RWPE1 (cell line): Measurements from ENCODE around the gene SBF1.

Source experiments
- CTCF ChIA-PET: fragments of 350-600 bp; sonication (Branson Sonifier 250); formaldehyde crosslinking; extraction: SDS; loops from one replicate; lab custom pipeline; 2021; lab: Yijun Ruan, JAX
- POLR2A ChIA-PET: fragments of 400-600 bp; formaldehyde crosslinking; extraction: SDS; loops from one replicate; lab custom pipeline; 2020; ENCODE audit warnings: antibody characterized with exemption; ENCODE audit not compliant: low non-redundant PET; lab: Yijun Ruan, JAX
- DNase-seq: peaks from one replicate; pipeline ENCODE4 v3.0.0; 2012; ENCODE audit warnings: low spot score
- H3K27ac ChIP-seq: fragments of 450-650 bp; 2 replicates; pipeline ENCODE4 v1.5.1; 2017
- TF ChIP-seq, protein P1 (sequence below): fragments of 450-650 bp; conservative IDR thresholded peaks from 2 replicates; pipeline ENCODE4 v1.5.1; 2017; ENCODE audit warnings: low read depth, mild to moderate bottlenecking

The SBF1 gene

DNA sequence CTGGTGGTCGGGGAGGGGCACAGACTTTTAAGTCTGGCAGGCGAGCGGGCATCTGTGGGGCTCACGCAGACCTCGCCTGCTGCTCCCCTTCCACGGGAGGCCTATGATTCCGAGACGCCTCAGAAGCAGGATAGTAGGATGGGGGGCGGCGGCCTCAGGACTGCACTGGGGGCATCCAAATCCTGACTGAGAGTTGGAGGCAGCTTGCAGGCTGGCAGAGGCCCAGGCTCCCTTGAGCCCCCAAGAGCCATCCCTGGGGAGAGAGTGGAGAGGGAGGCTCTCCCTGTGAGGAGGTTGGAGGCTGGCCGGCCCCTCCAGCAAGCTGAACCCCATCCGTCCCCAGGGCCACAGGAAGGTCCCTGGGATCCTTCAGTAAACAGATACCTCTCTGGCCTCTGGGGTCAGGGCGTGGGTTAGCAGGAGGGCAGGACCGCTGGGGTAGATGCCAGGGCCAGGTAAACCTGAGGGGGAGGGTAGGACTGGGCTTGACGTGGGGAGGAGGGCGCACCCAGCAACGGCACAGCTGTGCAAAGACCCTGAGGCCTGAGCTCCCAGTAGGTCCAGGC is 33.3 kb downstream of the SBF1 start:
- DNase-seq: no peak
- TF ChIP-seq, protein P1, sequence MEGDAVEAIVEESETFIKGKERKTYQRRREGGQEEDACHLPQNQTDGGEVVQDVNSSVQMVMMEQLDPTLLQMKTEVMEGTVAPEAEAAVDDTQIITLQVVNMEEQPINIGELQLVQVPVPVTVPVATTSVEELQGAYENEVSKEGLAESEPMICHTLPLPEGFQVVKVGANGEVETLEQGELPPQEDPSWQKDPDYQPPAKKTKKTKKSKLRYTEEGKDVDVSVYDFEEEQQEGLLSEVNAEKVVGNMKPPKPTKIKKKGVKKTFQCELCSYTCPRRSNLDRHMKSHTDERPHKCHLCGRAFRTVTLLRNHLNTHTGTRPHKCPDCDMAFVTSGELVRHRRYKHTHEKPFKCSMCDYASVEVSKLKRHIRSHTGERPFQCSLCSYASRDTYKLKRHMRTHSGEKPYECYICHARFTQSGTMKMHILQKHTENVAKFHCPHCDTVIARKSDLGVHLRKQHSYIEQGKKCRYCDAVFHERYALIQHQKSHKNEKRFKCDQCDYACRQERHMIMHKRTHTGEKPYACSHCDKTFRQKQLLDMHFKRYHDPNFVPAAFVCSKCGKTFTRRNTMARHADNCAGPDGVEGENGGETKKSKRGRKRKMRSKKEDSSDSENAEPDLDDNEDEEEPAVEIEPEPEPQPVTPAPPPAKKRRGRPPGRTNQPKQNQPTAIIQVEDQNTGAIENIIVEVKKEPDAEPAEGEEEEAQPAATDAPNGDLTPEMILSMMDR: no peak
- CTCF ChIA-PET: interaction anchor here (0.7 kb wide), 1 partner anchor 180 kb away, joined by 3 read pairs; the partner anchor contains the start of gene MAPK12
- POLR2A ChIA-PET: no interaction called here
- H3K27ac ChIP-seq: peak overlapping the region; percentile 57

DNA sequence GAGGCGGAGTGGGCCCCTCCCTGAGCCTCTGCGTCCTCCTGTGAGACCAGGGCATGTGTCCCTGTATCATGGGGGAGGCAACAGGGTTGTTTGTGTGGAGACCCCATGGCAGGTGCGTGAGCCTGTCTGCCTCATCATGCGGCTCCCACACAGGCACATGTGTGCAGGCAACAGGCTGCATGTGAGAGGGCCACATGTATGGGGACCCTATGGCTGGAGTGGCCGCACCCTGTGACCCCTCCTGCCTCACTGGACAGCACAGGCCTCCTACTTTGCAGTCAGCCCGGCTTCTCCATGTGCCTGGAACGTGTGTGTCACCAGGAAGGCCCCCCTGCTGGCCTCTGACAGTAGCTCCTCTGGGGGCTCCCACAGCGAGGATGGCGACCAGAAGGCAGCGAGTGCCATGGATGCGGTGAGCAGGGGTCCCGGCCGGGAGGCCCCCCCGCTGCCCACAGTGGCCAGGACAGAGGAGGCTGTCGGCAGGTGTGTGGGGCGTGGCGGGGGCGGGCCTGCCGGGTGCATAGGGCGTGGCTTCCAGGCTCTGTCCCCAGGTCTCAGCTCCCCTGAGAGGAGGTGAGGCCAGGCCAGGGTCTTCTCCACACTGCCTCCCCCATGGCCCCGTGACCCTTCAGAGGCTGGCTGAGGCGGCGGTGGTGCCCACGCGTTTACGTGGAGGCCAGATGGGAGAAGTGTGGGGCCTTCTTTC is 34.1 kb downstream of the SBF1 start:
- CTCF ChIA-PET: interaction anchor here (0.7 kb wide), 1 partner anchor 179 kb away, joined by 3 read pairs; the partner anchor contains the start of gene MAPK12
- no peak for DNase-seq
- TF ChIP-seq, protein P1: no peak
- H3K27ac ChIP-seq: peak overlapping the region; percentile 57
- POLR2A ChIA-PET: no interaction called here

DNA sequence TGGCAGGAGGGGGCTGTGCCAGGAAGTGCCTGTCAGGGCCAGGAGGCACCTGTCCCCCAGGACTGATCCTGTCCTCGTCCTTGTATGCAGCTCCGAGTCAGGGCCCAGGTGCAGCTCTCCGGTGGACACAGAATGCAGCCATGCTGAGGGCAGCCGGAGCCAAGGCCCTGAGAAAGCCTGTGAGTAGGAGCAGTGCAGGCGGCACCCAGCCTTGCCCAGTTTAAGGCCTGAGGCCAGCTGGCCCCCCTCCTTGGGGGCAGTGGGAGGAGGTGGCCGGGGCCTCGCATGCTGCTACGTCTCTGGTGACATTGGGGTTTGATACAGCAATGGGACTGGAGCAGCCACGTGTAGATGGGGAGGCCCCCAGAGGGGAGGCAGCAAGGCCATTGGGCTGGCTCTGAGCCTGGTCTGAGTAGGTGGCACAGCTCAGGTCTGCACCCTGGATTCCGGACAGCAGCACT is 34.9 kb downstream of the SBF1 start:
- peak overlapping the region; percentile 26 for H3K27ac ChIP-seq
- CTCF ChIA-PET: no interaction called here
- TF ChIP-seq, protein P1: no peak
- POLR2A ChIA-PET: no interaction called here
- DNase-seq: no peak

DNA sequence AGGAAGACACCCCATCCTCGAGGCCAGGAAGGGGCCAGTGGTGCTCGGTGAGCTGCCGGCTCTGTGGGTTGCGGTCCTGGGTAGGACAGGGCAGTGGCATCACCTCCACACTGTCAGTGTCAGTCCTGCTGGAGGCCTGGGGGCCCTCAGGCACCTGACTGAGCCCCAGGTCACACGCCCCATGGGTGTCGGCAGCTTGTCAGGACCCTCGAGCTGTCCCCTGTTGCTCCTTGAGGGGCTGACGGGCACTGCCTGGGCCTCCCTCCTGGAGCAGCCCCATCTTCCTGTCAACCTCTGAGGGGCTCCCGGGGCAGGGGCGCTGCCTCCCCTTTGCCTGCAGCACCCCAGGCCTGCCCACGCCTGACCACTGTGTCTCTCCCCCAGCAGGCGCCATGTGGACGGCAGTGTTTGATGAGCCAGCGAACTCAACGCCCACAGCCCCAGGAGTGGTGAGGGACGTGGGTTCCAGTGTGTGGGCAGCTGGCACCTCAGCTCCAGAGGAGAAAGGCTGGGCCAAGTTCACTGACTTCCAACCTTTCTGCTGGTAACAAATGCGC is 35.4 kb downstream of the SBF1 start:
- DNase-seq: no peak
- peak overlapping the region; percentile 26 for H3K27ac ChIP-seq
- ChIA-PET CTCF (no interaction called here), POLR2A (no interaction called here)
- TF ChIP-seq, protein P1: no peak

DNA sequence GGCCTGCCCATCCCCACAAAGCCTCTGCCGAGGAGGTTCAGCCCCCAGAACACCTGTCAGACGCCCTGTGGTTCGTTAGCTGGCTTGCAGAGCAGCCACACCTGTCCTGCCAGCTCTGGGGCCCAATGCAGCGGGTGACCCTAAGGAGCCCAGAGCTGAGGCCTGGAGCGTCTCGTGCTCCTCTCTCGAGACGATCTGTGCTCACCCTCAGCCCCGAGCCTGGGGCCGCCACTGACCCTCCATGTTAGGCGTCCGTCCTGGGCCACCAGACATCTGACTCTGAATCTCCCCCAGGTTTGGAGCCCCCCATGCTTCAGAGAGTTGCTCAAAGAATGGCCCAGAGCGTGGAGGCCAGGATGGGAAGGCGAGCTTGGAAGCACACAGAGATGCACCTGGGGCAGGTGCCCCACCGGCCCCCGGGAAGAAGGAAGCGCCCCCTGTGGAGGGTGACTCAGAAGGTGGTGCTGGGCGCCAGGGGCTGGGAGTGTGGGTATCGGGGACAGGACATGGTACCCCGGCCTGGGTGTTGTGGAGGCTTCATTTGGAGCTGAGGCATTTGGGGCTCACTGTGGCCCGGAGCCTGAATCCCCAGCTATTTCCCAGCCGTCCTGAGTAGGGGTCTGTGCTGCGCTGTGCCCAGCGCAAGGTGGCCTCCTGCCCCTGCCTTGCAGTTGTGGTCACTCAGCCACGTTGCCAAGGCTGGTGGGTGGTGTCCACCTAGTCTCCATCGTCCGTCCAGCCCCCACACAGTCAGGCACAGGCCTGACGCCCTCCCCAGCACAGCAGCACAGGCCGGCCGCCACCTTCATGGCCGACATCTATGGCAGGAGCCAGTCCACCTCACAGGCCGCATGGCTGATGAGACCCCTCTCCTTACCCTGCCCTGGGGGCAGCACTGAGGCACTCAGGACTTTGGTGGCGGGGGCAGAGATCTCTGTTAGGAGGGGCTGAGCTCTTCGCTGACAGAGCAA is 36.2 kb downstream of the SBF1 start:
- peak overlapping the region; percentile 26 for H3K27ac ChIP-seq
- CTCF ChIA-PET: no interaction called here
- TF ChIP-seq, protein P1: no peak
- POLR2A ChIA-PET: no interaction called here
- no peak for DNase-seq
